SJCRH30 (cell line): ENCODE measurements around the gene CARD19. TPM values are rescaled to one million over a fixed set of nuclear protein-coding genes. Genes with fewer than 3 reads are reported as not detected.

Experiments
- DNase-seq, 2 experiments: peaks; one replicate each; pipeline ENCODE4 v3.0.0-alpha.2; 2015 to 2020
- H3K27ac ChIP-seq: fragments of 250-450 bp; sonication (Bioruptor Pico); 2 replicates; pipeline ENCODE4 v1.5.1; 2020; ENCODE audit warnings: mild to moderate bottlenecking, moderate library complexity
- H3K27me3 ChIP-seq: fragments of 250-450 bp; sonication (Bioruptor Pico); 2 replicates; pipeline ENCODE4 v1.5.1; 2020; ENCODE audit warnings: mild to moderate bottlenecking, moderate library complexity
- H3K36me3 ChIP-seq: fragments of 250-450 bp; sonication (Bioruptor Pico); 2 replicates; pipeline ENCODE4 v1.5.1; 2020; ENCODE audit warnings: mild to moderate bottlenecking, moderate library complexity
- H3K4me1 ChIP-seq: fragments of 250-450 bp; sonication (Bioruptor Pico); 2 replicates; pipeline ENCODE4 v1.5.1; 2020; ENCODE audit warnings: mild to moderate bottlenecking, moderate library complexity
- H3K4me3 ChIP-seq: fragments of 250-450 bp; sonication (Bioruptor Pico); 2 replicates; pipeline ENCODE4 v1.5.1; 2020; ENCODE audit warnings: mild to moderate bottlenecking, moderate library complexity
- H3K9me3 ChIP-seq: fragments of 250-450 bp; sonication (Bioruptor Pico); replicated peaks from 2 replicates; pipeline ENCODE4 v1.5.1; 2020; ENCODE audit warnings: mild to moderate bottlenecking, moderate library complexity
- total RNA-seq: library from RNA; depleted of rRNA; stranded (reverse); fragments of >200 nt; shearing (Covaris generic); gene quantifications from 2 replicates; pipeline ENCODE4 v1.2.3, GENCODE V29; 2014

Gene CARD19
- total RNA-seq, 1 experiment from 2014 or later = 36.9 TPM

DNA sequence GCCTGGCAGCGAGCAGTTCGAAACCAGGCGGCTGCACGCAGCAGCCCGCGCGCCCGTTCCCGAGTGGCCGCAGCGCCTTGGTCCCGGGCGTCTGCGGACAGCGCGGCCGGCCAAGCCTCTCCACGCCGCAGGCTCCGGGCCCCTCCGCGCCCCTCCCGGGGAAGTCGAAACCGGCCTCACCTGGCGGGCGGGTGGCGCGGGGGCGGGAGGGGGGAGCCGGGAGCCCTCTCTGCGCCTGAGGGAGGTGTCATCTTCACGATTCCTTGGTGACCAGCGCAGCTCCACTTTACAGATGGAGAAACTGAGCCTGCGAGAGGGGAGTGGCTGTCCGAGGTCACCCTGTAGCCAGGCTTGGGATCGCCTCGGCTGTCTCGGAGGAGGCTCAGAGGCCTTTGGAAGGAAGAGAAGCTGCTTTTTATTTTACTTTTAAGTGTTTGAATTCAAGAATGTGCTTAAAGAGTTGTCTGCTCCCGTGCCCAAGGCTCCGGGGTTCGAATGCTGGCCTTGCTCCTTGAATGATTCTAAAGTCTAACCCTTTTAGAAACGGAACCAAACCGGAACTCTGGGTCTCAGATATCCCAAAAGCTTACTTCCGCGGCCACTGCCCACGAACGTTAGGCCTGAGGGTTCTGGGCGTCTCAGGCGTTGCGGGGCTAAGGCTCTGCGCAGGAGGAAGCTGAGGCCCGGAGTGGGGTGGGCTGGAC lies 36.9 kb upstream of the CARD19 start:
- DNase-seq = no peak
- H3K27me3 ChIP-seq = peaks cover 6% of the 10 kb centered on the region; the same call in 1 of the 2 replicates
- H3K4me3 ChIP-seq = no peak overlapping the region
- H3K9me3 ChIP-seq = no peaks in the 10 kb centered on the region
- H3K36me3 ChIP-seq = no peaks in the 10 kb centered on the region
- H3K4me1 ChIP-seq = peaks cover 15% of the 10 kb centered on the region
- no peak overlapping the region for H3K27ac ChIP-seq

DNA sequence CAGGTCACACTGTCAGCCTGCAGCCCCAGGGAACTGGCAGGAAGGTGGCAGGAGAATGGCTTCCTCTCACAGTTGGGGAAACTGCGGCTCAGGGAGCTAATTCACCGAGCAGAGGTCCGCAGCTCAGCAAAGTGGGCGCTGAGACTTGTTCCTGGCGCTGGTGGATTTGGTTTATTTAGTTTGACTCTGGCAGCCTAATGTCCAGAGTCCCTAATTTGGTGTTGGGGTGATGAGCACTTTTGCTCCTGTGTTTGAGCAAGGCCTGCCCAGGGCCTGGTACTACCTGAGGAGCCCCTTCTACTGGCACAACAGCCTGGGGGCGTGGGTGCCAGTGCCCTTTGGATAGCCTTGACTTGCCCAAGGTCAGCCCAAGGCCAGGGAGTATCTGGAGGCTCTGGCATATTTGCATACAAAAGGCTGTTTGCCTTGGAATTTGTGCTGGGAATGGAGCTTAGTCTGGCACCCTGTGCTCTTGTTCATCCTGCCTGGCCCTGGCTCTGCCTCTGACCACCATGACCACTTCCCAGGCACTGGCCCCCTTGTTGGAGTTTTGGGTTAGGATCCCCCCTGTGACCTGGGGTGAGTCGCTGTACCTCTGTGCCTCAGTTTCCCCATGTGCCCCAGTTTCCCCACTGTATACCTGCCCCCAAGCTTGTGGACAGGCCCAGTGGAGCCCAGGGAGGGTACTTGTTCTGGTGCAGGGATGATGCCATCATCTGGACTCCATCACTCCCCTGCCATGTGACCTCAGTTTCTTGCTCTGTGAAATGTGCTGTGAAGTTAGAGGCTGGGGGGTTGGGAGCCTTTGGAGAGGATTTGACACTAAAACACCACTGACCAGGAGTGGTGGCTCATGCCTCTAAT lies 36.1 kb upstream of the CARD19 start:
- peaks cover 6% of the 10 kb centered on the region; the same call in 1 of the 2 replicates for H3K27me3 ChIP-seq
- H3K27ac ChIP-seq = no peak overlapping the region
- no peak overlapping the region for H3K4me3 ChIP-seq
- H3K36me3 ChIP-seq = no peaks in the 10 kb centered on the region
- H3K9me3 ChIP-seq = no peaks in the 10 kb centered on the region
- peaks cover 21% of the 10 kb centered on the region for H3K4me1 ChIP-seq
- DNase-seq = no peak

DNA sequence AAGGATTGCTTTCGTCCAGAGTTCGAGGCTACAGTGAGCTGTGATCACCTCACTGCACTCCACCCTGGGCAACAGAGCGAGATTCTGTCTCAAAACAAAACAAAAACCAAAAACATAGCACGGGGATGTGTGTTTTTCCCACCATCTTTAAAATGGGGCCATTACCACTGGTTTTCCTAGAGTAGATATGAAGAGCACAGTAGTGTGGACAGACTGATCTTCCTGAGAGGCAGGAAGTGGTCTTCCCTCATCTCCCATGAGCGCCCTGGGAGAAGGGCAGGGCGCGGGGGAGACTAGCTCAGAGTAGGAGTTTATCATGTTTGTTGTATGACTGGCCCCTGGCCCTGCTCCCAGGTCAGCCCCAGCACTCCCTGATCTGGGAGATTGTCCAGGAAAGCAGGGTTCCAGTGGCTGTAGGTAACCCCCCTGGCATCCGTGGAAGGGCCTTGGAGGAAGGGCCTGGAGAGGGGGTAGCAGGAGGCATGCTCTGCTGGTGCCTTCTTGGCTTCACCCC lies 35.2 kb upstream of the CARD19 start:
- Histone ChIP-seq H3K4me1 (peaks cover 21% of the 10 kb centered on the region), H3K4me3 (no peak overlapping the region), H3K27me3 (peaks cover 3% of the 10 kb centered on the region; the same call in 1 of the 2 replicates), H3K27ac (no peak overlapping the region), H3K36me3 (no peaks in the 10 kb centered on the region), H3K9me3 (no peaks in the 10 kb centered on the region)
- DNase-seq = no peak

DNA sequence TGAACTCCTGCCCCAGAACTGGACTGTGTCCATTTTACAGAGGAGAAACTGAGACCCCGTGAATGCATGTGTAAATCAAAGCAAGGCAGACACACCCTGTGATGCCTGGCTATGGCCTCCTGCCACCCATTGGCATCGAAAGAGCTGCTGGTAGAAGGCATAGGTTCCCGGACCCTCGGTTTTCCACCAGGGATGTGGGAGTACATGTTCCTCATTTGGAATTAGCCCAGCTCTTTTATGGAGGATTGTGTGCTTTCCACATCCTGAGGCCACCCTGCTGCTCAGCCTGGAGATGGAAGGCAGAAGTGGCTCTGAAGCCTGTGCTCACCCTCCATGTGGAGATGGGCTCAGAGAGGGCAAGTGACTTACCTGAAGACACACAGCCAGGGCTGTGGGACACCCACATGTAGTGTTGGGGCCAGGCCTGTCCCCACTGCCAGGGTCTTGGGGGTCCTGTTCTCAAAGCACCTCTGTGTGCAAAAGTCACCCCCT lies 34.7 kb upstream of the CARD19 start:
- Histone ChIP-seq H3K27me3 (peaks cover 3% of the 10 kb centered on the region; the same call in 1 of the 2 replicates), H3K27ac (no peak overlapping the region), H3K9me3 (no peaks in the 10 kb centered on the region), H3K4me3 (no peak overlapping the region), H3K4me1 (peaks cover 21% of the 10 kb centered on the region), H3K36me3 (no peaks in the 10 kb centered on the region)
- DNase-seq = no peak

DNA sequence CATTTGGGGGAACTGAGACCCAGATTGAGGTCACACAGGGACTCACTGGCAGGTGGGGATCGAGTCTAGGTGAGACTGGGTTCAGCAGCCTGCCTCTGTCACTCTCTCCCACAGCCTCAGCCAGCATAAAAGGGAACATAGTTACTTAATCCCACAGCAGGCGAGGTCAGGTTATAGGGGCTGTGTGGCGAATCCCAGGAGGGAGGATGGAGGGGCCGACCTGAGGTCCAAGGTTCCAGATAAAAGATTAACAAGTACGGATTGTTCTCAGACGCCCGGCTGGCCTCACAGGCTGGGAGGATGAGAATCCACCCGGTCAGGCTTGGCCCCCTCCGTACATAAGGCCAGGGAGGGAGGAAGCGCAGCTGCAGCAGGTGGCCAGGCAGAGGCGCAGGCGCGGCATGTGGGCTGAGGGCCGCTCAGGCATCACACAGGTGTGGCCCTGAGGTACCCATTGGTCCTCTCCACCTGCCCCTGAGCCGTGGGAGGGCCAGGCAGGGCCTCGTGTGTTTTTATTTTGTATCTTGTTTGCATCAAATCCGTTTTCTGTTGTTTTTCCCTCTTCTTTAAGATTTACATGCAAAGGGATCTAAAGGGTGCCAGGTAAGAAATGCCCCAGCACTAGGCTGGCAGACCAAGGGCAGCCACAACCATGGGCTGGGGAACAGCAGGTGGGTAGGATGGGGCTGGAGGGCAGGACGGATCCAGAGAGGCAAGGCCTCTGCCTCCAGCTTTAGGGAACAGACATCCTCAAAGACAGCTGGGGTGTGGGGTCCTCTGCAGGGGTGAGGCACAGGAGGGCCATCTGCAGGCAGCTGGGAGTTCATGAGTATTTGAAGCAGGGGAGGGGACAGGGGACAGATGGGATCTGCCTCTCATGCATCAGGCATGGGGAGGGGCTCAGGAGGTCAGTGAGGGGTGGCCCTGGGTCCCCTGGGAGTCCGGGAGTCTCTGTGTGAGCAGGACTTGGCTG lies 33.9 kb upstream of the CARD19 start:
- H3K27me3 ChIP-seq = peaks cover 2% of the 10 kb centered on the region; the same call in 1 of the 2 replicates
- no peak overlapping the region for H3K4me3 ChIP-seq
- H3K4me1 ChIP-seq = peaks cover 21% of the 10 kb centered on the region
- H3K9me3 ChIP-seq = no peaks in the 10 kb centered on the region
- no peaks in the 10 kb centered on the region for H3K36me3 ChIP-seq
- H3K27ac ChIP-seq = no peak overlapping the region
- peak; percentile 34 to 65 for DNase-seq

DNA sequence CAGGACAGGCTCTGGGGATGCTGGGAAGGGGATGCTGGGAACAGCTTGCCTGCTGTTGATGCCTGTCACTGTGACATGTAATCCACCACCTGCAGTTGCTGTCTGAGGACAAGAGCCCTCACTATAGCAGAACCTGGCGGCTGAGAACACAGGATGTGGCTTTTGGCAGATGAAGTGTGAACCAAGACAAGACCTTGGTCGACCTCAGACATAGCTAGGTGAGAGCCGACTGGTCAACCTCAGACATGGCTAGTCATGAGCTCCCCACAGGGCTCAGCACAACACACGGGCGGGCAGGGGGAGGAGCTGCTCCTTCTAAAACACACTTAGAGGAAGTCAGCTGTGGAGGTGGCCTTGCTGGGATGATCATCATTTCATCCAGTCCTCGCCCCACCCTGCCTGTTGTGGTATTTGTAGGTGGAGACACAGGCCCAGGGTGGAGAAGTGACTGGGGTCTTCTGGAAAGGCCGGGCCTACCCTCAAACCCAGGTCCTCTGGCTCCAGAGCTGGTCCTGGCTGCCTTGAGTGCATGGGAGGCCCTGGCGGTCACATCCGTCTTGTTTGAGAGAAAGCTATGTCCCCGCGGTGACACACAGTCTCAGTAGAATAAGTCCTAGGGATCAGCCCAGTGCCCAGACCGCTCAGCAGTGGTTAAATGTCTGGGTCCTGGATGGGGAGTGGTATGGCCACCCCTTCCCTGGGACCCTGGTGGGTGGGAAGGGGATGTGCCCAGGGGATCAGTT lies 31.5 kb upstream of the CARD19 start:
- peak; percentile 89 to 94 for DNase-seq
- H3K4me3 ChIP-seq = no peak overlapping the region
- peak overlapping the region; percentile 44 for H3K27ac ChIP-seq
- H3K9me3 ChIP-seq = no peaks in the 10 kb centered on the region
- no peaks in the 10 kb centered on the region for H3K27me3 ChIP-seq
- peaks cover 21% of the 10 kb centered on the region for H3K4me1 ChIP-seq
- no peaks in the 10 kb centered on the region for H3K36me3 ChIP-seq

DNA sequence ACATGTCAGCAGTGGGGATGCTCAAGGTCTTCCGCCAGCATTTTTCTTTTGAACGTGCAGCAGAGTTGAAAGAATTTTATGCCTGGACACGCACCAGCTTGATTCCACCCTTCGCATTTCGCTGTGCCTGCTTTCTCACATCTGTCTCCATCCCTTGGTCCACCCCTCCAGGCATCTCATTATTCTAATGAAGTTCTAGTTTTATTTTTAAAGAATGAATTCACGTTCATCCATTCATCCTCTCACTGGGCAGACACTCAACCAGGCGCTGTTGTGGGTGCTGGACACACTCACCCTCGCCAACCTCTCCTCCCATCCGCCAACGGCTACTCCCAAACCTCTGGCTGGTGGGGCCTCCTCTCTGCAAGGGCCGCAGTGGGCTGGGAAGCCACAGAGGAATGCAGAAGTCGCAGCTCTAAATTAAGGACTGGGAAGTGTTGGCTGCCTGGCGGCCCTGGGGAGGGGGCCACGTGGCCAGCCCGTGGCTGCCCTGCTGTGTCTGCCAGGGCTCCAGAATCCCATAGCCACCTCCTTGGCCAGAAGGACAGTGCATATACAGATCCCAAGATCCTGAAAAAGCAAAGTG lies 30.8 kb upstream of the CARD19 start:
- Histone ChIP-seq H3K36me3 (no peaks in the 10 kb centered on the region), H3K9me3 (no peaks in the 10 kb centered on the region), H3K4me3 (no peak overlapping the region), H3K27ac (peak overlapping the region; percentile 44), H3K4me1 (peaks cover 21% of the 10 kb centered on the region), H3K27me3 (no peaks in the 10 kb centered on the region)
- no peak for DNase-seq

DNA sequence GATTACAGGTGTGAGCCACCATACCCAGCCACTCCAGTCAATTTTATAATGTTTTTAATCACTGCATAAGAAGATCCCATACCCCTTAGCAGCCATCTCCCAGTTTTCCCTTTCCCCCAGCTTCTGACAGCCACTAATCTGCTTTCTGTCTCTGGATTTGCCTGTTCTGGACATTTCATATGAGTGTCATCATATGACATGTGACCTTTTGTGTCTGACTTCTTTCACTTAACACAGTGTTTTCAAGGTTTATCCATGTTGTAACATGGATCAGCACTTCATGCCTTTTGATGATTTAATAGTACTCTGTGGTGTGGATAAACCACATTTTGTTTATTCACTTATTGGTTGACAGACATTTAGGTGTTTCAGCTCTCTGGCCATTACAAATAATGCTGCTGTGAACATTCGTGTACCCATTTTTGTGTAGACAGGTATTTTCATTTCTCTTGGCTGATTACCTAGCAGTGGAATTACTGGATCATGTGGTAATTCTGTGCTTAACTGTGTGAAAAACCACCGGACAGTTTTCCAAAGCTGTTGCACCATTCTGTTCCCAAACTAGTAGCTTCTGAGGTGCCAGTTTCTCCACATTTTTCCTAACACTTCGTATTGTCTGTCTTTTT lies 28.9 kb upstream of the CARD19 start:
- peaks cover 14% of the 10 kb centered on the region for H3K4me1 ChIP-seq
- no peak for DNase-seq
- no peaks in the 10 kb centered on the region for H3K9me3 ChIP-seq
- H3K4me3 ChIP-seq = no peak overlapping the region
- no peak overlapping the region for H3K27ac ChIP-seq
- H3K36me3 ChIP-seq = no peaks in the 10 kb centered on the region
- H3K27me3 ChIP-seq = no peaks in the 10 kb centered on the region

DNA sequence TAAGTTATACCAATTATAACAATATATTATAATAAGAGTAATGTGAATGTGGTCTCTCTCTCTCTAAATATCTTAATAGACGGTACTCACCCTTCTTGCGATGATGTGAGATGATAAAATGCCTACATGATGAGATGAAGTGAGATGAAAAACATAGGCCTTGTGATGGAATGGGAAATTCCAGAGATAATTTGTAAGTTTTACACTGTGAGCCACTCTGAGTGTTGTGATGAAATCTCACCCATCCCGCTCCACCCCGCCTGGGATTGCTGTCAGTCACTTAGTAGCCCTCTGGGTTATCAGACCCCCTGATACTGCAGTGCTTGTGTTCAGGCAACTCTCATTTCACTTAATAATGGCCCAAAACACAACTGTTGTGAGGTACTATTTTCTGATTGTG lies 27.1 kb upstream of the CARD19 start:
- Histone ChIP-seq H3K4me1 (peaks cover 13% of the 10 kb centered on the region), H3K27ac (no peak overlapping the region), H3K9me3 (no peaks in the 10 kb centered on the region), H3K4me3 (no peak overlapping the region), H3K36me3 (no peaks in the 10 kb centered on the region), H3K27me3 (no peaks in the 10 kb centered on the region)
- DNase-seq = no peak

DNA sequence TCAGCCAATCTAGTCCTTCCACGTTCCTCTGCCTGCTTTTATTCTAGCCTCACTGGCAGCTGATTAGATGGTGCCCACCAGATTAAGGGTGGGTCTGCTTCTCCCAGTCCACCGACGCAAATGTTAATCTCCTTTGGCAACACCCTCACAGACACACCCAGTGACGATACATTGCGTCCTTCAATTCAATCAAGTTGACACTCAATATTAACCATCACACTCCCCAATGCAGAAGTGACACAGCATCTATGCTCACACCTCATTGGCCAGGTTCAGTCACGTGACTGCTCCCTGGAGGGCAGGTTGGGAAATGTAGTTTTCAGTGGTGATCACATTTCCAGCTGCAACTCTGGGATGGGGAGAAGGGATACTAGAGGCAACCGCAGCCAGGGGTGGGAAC lies 24.6 kb upstream of the CARD19 start:
- Histone ChIP-seq H3K4me3 (no peak overlapping the region), H3K4me1 (peaks cover 4% of the 10 kb centered on the region; the same call in 1 of the 2 replicates), H3K27me3 (no peaks in the 10 kb centered on the region), H3K9me3 (no peaks in the 10 kb centered on the region), H3K27ac (no peak overlapping the region), H3K36me3 (no peaks in the 10 kb centered on the region)
- peak; percentile 55 to 77 for DNase-seq

DNA sequence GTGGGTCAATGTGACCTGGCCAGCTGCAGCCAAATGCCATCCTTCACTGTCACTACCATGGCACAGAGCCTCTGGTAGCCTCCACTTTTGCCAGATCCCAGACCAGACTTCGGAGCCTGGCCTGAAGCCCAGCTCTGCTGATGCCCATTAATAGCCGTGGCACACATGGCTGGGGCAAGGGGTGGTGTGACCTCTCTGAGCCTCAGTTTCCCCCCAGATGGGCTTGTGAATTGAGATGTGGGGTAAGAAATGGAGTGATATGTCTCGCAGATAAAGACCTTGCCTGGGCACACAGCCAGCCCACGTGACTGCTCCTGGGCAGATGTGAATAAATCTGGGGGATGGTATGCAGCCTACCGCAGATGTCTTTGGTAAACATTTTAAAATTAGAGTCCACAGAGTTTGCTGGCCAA lies 23.6 kb upstream of the CARD19 start:
- Histone ChIP-seq H3K4me1 (peaks cover 4% of the 10 kb centered on the region; the same call in 1 of the 2 replicates), H3K9me3 (no peaks in the 10 kb centered on the region), H3K27me3 (no peaks in the 10 kb centered on the region), H3K4me3 (no peak overlapping the region), H3K36me3 (no peaks in the 10 kb centered on the region), H3K27ac (no peak overlapping the region)
- DNase-seq = peak in 1 of 2 experiments; percentile 39

DNA sequence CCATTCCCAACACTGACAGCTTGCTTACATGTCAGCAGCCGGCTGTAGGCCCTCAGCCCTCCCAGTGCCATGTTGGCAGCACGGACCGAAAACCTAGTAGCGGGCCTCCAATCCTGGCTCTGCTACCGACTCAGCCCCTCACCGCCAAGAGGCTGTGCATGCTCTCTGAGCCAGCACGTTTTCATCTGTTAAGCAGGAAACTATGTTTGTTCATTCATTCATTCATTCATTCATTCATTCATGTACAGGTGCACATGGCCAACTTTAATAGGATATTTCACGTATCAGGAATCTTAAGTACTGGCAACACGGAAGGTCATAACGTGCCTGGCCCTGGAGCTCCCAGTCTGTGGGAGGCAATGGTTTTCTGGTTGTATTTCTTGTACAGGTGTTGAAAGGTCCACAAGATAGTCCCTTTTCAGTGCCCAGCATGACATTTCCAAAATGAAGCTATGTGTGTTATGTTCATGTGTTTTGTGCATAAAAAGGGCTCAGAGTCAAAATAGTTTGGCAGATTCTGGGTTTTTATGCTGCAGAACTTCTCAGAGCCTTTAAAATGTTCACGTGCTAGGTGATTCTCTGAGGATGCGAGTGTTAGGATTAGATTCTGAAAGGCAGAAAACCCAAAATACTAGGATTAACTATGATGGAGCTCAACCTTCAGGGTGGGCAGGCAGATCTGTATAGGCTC lies 19.8 kb upstream of the CARD19 start:
- H3K9me3 ChIP-seq = no peaks in the 10 kb centered on the region
- no peaks in the 10 kb centered on the region for H3K27me3 ChIP-seq
- no peak for DNase-seq
- no peak overlapping the region for H3K4me3 ChIP-seq
- no peaks in the 10 kb centered on the region for H3K36me3 ChIP-seq
- no peak overlapping the region for H3K27ac ChIP-seq
- H3K4me1 ChIP-seq = peaks cover 4% of the 10 kb centered on the region; the same call in 1 of the 2 replicates
